H1 (cell line): ENCODE results near the gene CIT. TPM values are rescaled to one million over a fixed set of nuclear protein-coding genes. Genes with fewer than 3 reads are reported as not detected.

ENCODE experiments used
- CTCF ChIA-PET: fragments of 300-600 bp; sonication (Branson Sonifier 250); formaldehyde crosslinking; loops from one replicate; lab custom pipeline; 2021; ENCODE audit not compliant: partially characterized antibody; lab: Charles Lee
- POLR2A ChIA-PET: fragments of 300-600 bp; sonication (Branson Sonifier 250); formaldehyde crosslinking; loops from one replicate; lab custom pipeline; 2021; ENCODE audit warnings: inconsistent platforms; ENCODE audit not compliant: partially characterized antibody; lab: Charles Lee
- DNase-seq, 2 experiments: peaks; one replicate each; pipeline versions ENCODE4 v3.0.0 to v3.0.0-alpha.2; 2010 to 2022; ENCODE audit warnings: low spot score in 2 of 2, low read depth in 1 of 2, mixed read lengths in 1 of 2
- FAIRE-seq: peaks from 2 replicates; lab custom pipeline; 2011; peaks lifted over from hg19 to GRCh38; lab: Jason Lieb, UNC
- H2AFZ ChIP-seq: 2 replicates; pipeline ENCODE4 v1.8.1; 2012; ENCODE audit warnings: low read length, inconsistent platforms
- H2AK5ac ChIP-seq: 2 replicates; pipeline ENCODE4 v1.6.1; 2013; ENCODE audit warnings: low read depth, low read length
- H2BK120ac ChIP-seq: replicated peaks from 2 replicates; pipeline ENCODE3; 2013; ENCODE audit warnings: low read depth, low read length, inconsistent platforms
- H2BK12ac ChIP-seq: 2 replicates; pipeline ENCODE4 v1.6.1; 2013; ENCODE audit warnings: low read depth, low read length
- H2BK15ac ChIP-seq: 2 replicates; pipeline ENCODE4 v1.6.1; 2013; ENCODE audit warnings: low read length
- H2BK20ac ChIP-seq: 2 replicates; pipeline ENCODE4 v1.6.1; 2013; ENCODE audit warnings: low read length
- H2BK5ac ChIP-seq: 2 replicates; pipeline ENCODE4 v1.6.1; 2013; ENCODE audit warnings: low read depth, low read length
- H3K14ac ChIP-seq: 2 replicates; pipeline ENCODE4 v1.6.1; 2013; ENCODE audit warnings: inconsistent platforms; ENCODE audit not compliant: insufficient read length
- H3K18ac ChIP-seq: 2 replicates; pipeline ENCODE4 v1.6.1; 2013; ENCODE audit warnings: low read length; ENCODE audit errors: extremely low read depth
- H3K23ac ChIP-seq: 2 replicates; pipeline ENCODE4 v1.6.1; 2013; ENCODE audit warnings: inconsistent platforms; ENCODE audit not compliant: insufficient read length
- H3K23me2 ChIP-seq: 2 replicates; pipeline ENCODE4 v1.6.1; 2013; ENCODE audit warnings: low read depth, low read length
- H3K27ac ChIP-seq: 2 replicates; pipeline ENCODE4 v1.6.1; 2011; ENCODE audit warnings: low read depth, low read length, inconsistent platforms
- H3K27me3 ChIP-seq, 4 experiments: replicated peaks in 1 of 4; 1 replicate in 1 of 4; 2 replicates in 3 of 4; pipeline versions ENCODE4 v1.6.1 to v1.8.1; 2011 to 2013; ENCODE audit warnings: low read length in 3 of 4, mild to moderate bottlenecking in 3 of 4, inconsistent platforms in 2 of 4, mixed read lengths in 2 of 4, moderate library complexity in 1 of 4; ENCODE audit not compliant: control insufficient read depth in 3 of 4, insufficient read depth in 3 of 4; ENCODE audit errors: extremely low read depth in 1 of 4
- H3K36me3 ChIP-seq, 4 experiments: 2 replicates each; pipeline versions ENCODE4 v1.6.1 to v1.8.1; 2011 to 2013; ENCODE audit warnings: mild to moderate bottlenecking in 4 of 4, low read length in 3 of 4, moderate library complexity in 2 of 4, control low read depth in 1 of 4, inconsistent platforms in 1 of 4; ENCODE audit not compliant: insufficient read depth in 4 of 4, control insufficient read depth in 2 of 4
- H3K4ac ChIP-seq: replicated peaks from 2 replicates; pipeline ENCODE3; 2013; ENCODE audit warnings: low read length, low read depth, mixed read lengths, inconsistent platforms; ENCODE audit not compliant: insufficient read length
- H3K4me1 ChIP-seq, 4 experiments: replicated peaks in 1 of 4; 1 replicate in 1 of 4; 2 replicates in 3 of 4; pipeline versions ENCODE4 v1.6.1 to v1.8.1; 2011 to 2013; ENCODE audit warnings: low read length in 3 of 4, inconsistent platforms in 2 of 4, mixed read lengths in 1 of 4; ENCODE audit not compliant: insufficient read depth in 4 of 4, control insufficient read depth in 3 of 4
- H3K4me2 ChIP-seq, 2 experiments: 2 replicates each; pipeline versions ENCODE4 v1.6.1 to v1.8.1; 2011 to 2013; ENCODE audit warnings: low read depth in 2 of 2, low read length in 2 of 2, control low read depth in 1 of 2, inconsistent platforms in 1 of 2, mild to moderate bottlenecking in 1 of 2; ENCODE audit not compliant: insufficient read depth in 1 of 2
- H3K4me3 ChIP-seq, 4 experiments: fragments of 200-600, 300-600 bp in 1 of 4; sonication (generic), shearing (Covaris generic), sonication (Bioruptor Twin) in 1 of 4; 2 replicates each; pipeline versions ENCODE4 v1.5.1 to v1.8.1; 2011 to 2016; ENCODE audit warnings: low read length in 4 of 4, low read depth in 3 of 4, control low read depth in 2 of 4, inconsistent platforms in 2 of 4, mild to moderate bottlenecking in 2 of 4, mixed read lengths in 1 of 4, moderate library complexity in 1 of 4; ENCODE audit not compliant: insufficient read depth in 2 of 4; ENCODE audit errors: extremely low read depth in 1 of 4
- H3K56ac ChIP-seq: replicated peaks from 2 replicates; pipeline ENCODE3; 2013; ENCODE audit warnings: low read depth, mild to moderate bottlenecking, mixed read lengths, low read length, inconsistent platforms; ENCODE audit not compliant: insufficient read length
- H3K79me1 ChIP-seq: 2 replicates; pipeline ENCODE4 v1.6.1; 2013; ENCODE audit warnings: low read depth, low read length, control low read depth
- H3K79me2 ChIP-seq, 2 experiments: 2 replicates each; pipeline versions ENCODE4 v1.6.1 to v1.8.1; 2012 to 2013; ENCODE audit warnings: low read length in 2 of 2, mild to moderate bottlenecking in 2 of 2, inconsistent platforms in 1 of 2; ENCODE audit not compliant: insufficient read depth in 2 of 2, control insufficient read depth in 1 of 2
- H3K9ac ChIP-seq, 4 experiments: replicated peaks in 1 of 4; 1 replicate in 1 of 4; 2 replicates in 3 of 4; pipeline versions ENCODE4 v1.6.1 to v1.8.1; 2011 to 2013; ENCODE audit warnings: low read depth in 3 of 4, low read length in 3 of 4, control low read depth in 2 of 4, mild to moderate bottlenecking in 2 of 4, moderate library complexity in 2 of 4, inconsistent platforms in 1 of 4; ENCODE audit errors: extremely low read depth in 1 of 4
- H3K9me3 ChIP-seq, 2 experiments: 2 replicates each; pipeline versions ENCODE4 v1.6.1 to v1.8.1; 2012 to 2013; ENCODE audit warnings: mild to moderate bottlenecking in 2 of 2, moderate library complexity in 2 of 2, control low read depth in 1 of 2, inconsistent platforms in 1 of 2, low read depth in 1 of 2, low read length in 1 of 2, mixed read lengths in 1 of 2; ENCODE audit not compliant: insufficient read depth in 2 of 2
- H4K20me1 ChIP-seq, 2 experiments: replicated peaks in 1 of 2; 2 replicates each; pipeline versions ENCODE3 to v1.8.1; 2011 to 2013; ENCODE audit warnings: inconsistent platforms in 2 of 2, low read length in 2 of 2, mild to moderate bottlenecking in 1 of 2; ENCODE audit not compliant: insufficient read depth in 2 of 2, control insufficient read depth in 1 of 2
- H4K5ac ChIP-seq: 2 replicates; pipeline ENCODE4 v1.6.1; 2013; ENCODE audit warnings: low read length, low read depth, mixed read lengths, inconsistent platforms; ENCODE audit not compliant: insufficient read length
- H4K8ac ChIP-seq: 2 replicates; pipeline ENCODE4 v1.8.0; 2013; ENCODE audit warnings: mild to moderate bottlenecking, moderate library complexity, low read length, inconsistent platforms; ENCODE audit not compliant: insufficient read depth; ENCODE audit errors: extremely low read depth
- H4K91ac ChIP-seq: replicated peaks from 2 replicates; pipeline ENCODE3; 2013; ENCODE audit warnings: low read length, mixed read lengths, inconsistent platforms; ENCODE audit not compliant: insufficient read length
- BCL11A ChIP-seq, 2 experiments: IDR thresholded peaks; one replicate each; pipeline ENCODE4 v1.6.1; 2011; ENCODE audit warnings: low read depth in 2 of 2, low read length in 2 of 2, mild to moderate bottlenecking in 2 of 2
- CHD1 ChIP-seq: IDR thresholded peaks from 2 replicates; pipeline ENCODE4 v1.6.1; 2012; ENCODE audit warnings: low read depth, low read length, improper control_type of control experiment
- MAFK ChIP-seq: IDR thresholded peaks from 2 replicates; pipeline ENCODE4 v1.6.1; 2012; ENCODE audit warnings: low read depth, mild to moderate bottlenecking, improper control_type of control experiment, low read length
- NANOG ChIP-seq: IDR thresholded peaks from 2 replicates; pipeline ENCODE4 v1.6.1; 2011; ENCODE audit warnings: low read length, low read depth, mild to moderate bottlenecking, inconsistent platforms; ENCODE audit not compliant: insufficient read depth, poor library complexity, severe bottlenecking
- RXRA ChIP-seq: IDR thresholded peaks from 2 replicates; pipeline ENCODE4 v1.6.1; 2011; ENCODE audit warnings: low read depth, mild to moderate bottlenecking, low read length, moderate library complexity; ENCODE audit not compliant: insufficient read depth
- SIN3A ChIP-seq, 2 experiments: IDR thresholded peaks in 1 of 2; conservative IDR thresholded peaks in 1 of 2; 2 replicates each; pipeline ENCODE4 v1.6.1; 2011 to 2012; ENCODE audit warnings: low read length in 2 of 2, improper control_type of control experiment in 1 of 2, low read depth in 1 of 2, mild to moderate bottlenecking in 1 of 2
- TAF7 ChIP-seq: optimal IDR thresholded peaks from 2 replicates; pipeline ENCODE3; 2011; ENCODE audit warnings: low read depth, mild to moderate bottlenecking, inconsistent platforms, low read length, moderate library complexity, borderline replicate concordance
- WGBS, 2 experiments: shearing (Covaris generic) in 1 of 2; methylation state at CpG; one replicate each; pipeline versions ENCODE4 v1.1.6 to v1.1.7; 2013 to 2015; ENCODE audit warnings: low lambda C conversion rate in 2 of 2, mixed read lengths in 2 of 2, inconsistent platforms in 1 of 2, low coverage in 1 of 2, missing lambda C conversion rate in 1 of 2; ENCODE audit not compliant: insufficient replicate concordance in 2 of 2, insufficient coverage in 1 of 2, insufficient read length in 1 of 2; ENCODE audit errors: extremely low coverage in 1 of 2, missing lambda C conversion rate in 1 of 2; 5-methylcytosine and 5-hydroxymethylcytosine counted together
- polyA plus RNA-seq, 7 experiments: library from polyadenylated mRNA; depleted of rRNA in 3 of 7; stranded (reverse) in 5 of 7; unstranded in 2 of 7; fragments of >200 nt in 5 of 7; fragments of 200-250 nt in 2 of 7; gene quantifications; 1 replicate in 5 of 7; 2 replicates in 1 of 7; 4 replicates in 1 of 7; pipeline versions ENCODE4 v1.2.1 to v1.2.3, GENCODE V29; 2011 to 2013; ENCODE audit warnings: missing spikeins in 2 of 7, mixed read lengths in 2 of 7
- total RNA-seq: library from RNA; stranded (reverse); fragmentation: NEBNext Ultra II Directional; extraction: Animal tissue kit (Norgen Biotek cat#: 25700); gene quantifications from 2 replicates; pipeline ENCODE4 v1.2.1, GENCODE V29; 2021
- TF ChIP-seq, protein P1 (sequence below), 3 experiments: IDR thresholded peaks; 1 replicate in 2 of 3; 2 replicates in 1 of 3; pipeline versions ENCODE4 v1.5.1 to v1.6.1; 2011; ENCODE audit warnings: low read length in 3 of 3, mild to moderate bottlenecking in 3 of 3, inconsistent platforms in 2 of 3, low read depth in 1 of 3, moderate library complexity in 1 of 3; ENCODE audit not compliant: insufficient read depth in 1 of 3; ENCODE audit errors: control extremely low read depth in 1 of 3
- TF ChIP-seq, protein P2 (sequence below): IDR thresholded peaks from 2 replicates; pipeline ENCODE4 v1.6.1; 2012; ENCODE audit warnings: inconsistent platforms
- TF ChIP-seq, protein P3 (sequence below): IDR thresholded peaks from 2 replicates; pipeline ENCODE4 v1.6.1; 2011; ENCODE audit warnings: low read length, improper control_type of control experiment

Gene CIT
- total and polyA plus RNA-seq, 2 of the 8 experiments (the other 6 are each of a cell fraction or from before 2014, with no cell fraction given) = 17.1 to 60.9 TPM

DNA sequence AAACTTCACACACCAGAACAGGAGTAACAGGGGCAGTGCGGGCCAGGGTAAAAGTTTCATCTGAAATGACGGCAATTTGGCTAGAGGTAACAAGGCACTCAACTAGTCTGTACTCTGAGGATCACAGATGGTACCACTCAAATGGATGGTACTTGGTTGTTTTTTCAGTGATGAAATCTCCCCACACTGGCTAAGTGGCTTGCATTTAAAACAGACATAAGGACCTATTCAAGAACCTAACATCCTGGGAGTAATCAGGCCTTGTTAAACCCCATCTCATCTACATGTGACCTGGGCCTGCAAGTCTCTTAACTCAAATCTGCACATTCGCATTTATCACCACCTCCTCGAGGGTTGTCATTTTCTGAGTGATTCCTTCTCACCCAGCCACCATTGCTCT lies 118.4 kb downstream of the CIT start:
- no peak overlapping the region for H3K9ac ChIP-seq
- H3K18ac ChIP-seq = no peak overlapping the region
- TF ChIP-seq NANOG (no peak), RXRA (no peak), CHD1 (no peak), BCL11A (IDR thresholded peaks at IDR 0.05; ENCODE audit: low read depth in 2 of 2, low read length in 2 of 2) (no peak), MAFK (no peak), SIN3A (conservative IDR thresholded peaks at IDR 0.05 in 1 of 2, IDR thresholded peaks at IDR 0.05 in 1 of 2; ENCODE audit: low read depth in 1 of 2, low read length in 2 of 2) (no peak), TAF7 (no peak)
- TF ChIP-seq, protein P1, sequence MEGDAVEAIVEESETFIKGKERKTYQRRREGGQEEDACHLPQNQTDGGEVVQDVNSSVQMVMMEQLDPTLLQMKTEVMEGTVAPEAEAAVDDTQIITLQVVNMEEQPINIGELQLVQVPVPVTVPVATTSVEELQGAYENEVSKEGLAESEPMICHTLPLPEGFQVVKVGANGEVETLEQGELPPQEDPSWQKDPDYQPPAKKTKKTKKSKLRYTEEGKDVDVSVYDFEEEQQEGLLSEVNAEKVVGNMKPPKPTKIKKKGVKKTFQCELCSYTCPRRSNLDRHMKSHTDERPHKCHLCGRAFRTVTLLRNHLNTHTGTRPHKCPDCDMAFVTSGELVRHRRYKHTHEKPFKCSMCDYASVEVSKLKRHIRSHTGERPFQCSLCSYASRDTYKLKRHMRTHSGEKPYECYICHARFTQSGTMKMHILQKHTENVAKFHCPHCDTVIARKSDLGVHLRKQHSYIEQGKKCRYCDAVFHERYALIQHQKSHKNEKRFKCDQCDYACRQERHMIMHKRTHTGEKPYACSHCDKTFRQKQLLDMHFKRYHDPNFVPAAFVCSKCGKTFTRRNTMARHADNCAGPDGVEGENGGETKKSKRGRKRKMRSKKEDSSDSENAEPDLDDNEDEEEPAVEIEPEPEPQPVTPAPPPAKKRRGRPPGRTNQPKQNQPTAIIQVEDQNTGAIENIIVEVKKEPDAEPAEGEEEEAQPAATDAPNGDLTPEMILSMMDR (IDR thresholded peaks at IDR 0.05; ENCODE audit: control extremely low read depth in 1 of 3, insufficient read depth in 1 of 3, low read depth in 1 of 3, low read length in 3 of 3) = no peak
- TF ChIP-seq, protein P2, sequence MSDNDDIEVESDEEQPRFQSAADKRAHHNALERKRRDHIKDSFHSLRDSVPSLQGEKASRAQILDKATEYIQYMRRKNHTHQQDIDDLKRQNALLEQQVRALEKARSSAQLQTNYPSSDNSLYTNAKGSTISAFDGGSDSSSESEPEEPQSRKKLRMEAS = no peak
- TF ChIP-seq, protein P3, sequence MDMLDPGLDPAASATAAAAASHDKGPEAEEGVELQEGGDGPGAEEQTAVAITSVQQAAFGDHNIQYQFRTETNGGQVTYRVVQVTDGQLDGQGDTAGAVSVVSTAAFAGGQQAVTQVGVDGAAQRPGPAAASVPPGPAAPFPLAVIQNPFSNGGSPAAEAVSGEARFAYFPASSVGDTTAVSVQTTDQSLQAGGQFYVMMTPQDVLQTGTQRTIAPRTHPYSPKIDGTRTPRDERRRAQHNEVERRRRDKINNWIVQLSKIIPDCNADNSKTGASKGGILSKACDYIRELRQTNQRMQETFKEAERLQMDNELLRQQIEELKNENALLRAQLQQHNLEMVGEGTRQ = no peak
- TF ChIP-seq, all 59 proteins: peak for 0
- Histone ChIP-seq H3K79me1 (no peaks in the 10 kb centered on the region), H3K27me3 (no peaks in the 10 kb centered on the region), H3K23ac (no peak overlapping the region), H3K4me2 (no peak overlapping the region), H3K14ac (no peak overlapping the region), H3K56ac (no peak overlapping the region), H3K36me3 (peaks cover 9 to 67% (median 37%) of the 10 kb centered on the region in 4 experiments; a peak in 7 of 8 replicates), H3K9me3 (no peaks in the 10 kb centered on the region), H2AFZ (no peak overlapping the region), H3K4me3 (no peak overlapping the region), H2BK5ac (no peak overlapping the region), H4K5ac (no peak overlapping the region), H3K4ac (no peak overlapping the region), H2BK12ac (no peak overlapping the region), H3K79me2 (no peaks in the 10 kb centered on the region), H4K91ac (no peak overlapping the region), H2BK20ac (no peak overlapping the region), H3K4me1 (no peaks in the 10 kb centered on the region), H4K20me1 (peaks cover 0 to 1% of the 10 kb centered on the region in 2 experiments), H2BK120ac (no peak overlapping the region), H2BK15ac (no peak overlapping the region), H2AK5ac (no peak overlapping the region), H4K8ac (no peak overlapping the region), H3K23me2 (no peaks in the 10 kb centered on the region), H3K27ac (no peak overlapping the region)
- WGBS, 2 experiments = 91% methylated on average over 4 of the region's 4 CpGs; no CpG with 5 or more reads in 1 of the 2 experiments
- DNase-seq (no peak), FAIRE-seq (no peak)
- CTCF ChIA-PET = no interaction called here
- POLR2A ChIA-PET = no interaction called here
